NCI-H1092 treated with DMSO at 0.1 percent for 48 hours (cell line): Measurements from ENCODE around the gene UCMA.

Experiments used
- DNase-seq: peaks from one replicate; lab custom pipeline; 2025; lab: John Stamatoyannopoulos, UW

UCMA gene

GRCh38 chr10:13231808-13232207, 2.4 kb downstream of the UCMA start:
- no peak for DNase-seq

GRCh38 chr10:13231190-13231589, 3.0 kb downstream of the UCMA start:
- DNase-seq = no peak

DNA sequence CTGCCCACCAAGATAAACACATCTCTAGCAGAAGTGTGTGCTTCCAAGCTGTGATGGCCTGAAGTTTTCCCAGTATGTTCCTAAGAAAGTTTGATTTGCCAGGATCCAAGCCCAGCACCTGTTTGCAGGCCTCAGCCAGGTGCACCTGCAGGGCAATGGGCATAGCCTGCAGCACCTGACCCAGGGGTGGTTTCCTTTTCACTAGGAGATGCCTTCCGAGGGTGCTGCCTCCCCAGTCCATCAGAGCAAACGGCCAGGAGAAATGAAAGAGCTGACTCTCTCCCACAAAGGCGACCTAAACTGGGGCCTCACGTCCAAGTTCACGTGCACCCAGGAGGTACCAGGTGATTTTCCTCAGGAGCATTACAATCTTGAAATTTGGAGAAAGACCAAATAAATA, 7.1 kb downstream of the UCMA start:
- DNase-seq = no peak

DNA sequence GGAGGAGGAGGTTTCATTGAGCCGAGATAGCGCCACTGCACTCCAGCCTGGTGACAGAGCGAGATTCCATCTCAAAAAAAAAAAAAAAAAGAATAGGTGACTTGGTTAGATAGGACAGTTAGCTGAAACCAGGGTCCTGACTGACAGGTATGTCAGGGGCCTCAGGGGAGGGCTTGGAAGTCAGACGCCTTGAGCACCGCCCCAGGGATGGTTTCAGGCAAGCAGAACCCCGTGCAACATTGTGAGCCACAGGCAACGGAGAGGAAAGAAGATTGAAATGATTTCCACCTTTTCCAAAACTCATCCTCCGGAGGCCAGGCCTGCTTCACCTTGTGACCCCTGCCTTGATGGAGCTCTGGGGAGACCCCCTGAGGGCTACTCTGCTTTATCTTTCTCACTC, 8.6 kb downstream of the UCMA start:
- no peak for DNase-seq

- no peak for DNase-seq
Observed at GRCh38 chr10:13224210-13224995, 9.8 kb downstream of the UCMA start.

GRCh38 chr10:13223241-13223640, 10.9 kb downstream of the UCMA start:
- no peak for DNase-seq

GRCh38 chr10:13222566-13222965, 11.6 kb downstream of the UCMA start:
- DNase-seq = no peak

DNA sequence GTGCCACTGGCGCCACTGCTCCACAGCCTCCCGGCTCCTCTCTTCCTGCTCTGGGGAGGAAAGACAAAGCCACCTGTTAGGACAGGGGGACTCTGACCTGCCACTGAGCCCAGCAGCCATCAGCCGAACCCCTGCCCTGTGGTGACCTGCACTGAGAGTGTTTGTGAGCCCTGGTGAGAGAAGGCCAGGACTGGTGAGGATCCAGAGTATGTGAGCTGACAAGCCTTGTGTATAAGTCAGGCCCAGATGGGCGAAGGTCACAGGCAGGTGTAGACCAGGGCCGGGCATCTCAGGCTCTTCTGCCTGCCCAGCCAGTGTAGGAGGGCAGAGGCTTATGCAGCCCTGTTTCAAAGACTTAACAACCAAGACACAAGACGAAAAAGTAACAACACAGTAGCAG, 12.0 kb downstream of the UCMA start:
- no peak for DNase-seq

- DNase-seq = no peak
Observed at GRCh38 chr10:13221572-13221971, 12.6 kb downstream of the UCMA start.

- DNase-seq = no peak
Observed at GRCh38 chr10:13219685-13220670, 14.2 kb downstream of the UCMA start.

DNA sequence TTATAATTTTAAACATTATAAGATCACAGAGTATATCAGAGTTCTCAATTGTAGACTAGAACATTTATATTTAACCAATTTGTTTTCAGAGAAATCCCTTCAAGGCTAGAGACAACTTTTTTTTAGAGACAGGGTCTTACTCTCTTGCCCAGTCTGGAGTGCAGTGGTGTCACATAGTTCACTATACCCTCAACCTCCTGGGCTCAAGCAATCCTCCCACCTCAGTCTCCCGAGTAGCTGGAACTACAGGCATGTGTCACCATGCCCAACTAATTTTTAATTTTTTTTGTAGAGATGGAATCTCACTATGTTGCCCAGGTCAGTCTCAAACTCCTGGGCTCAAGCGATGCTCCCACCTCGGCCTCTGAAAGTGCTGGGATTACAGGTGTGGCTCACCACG, 15.3 kb downstream of the UCMA start:
- no peak for DNase-seq

- no peak for DNase-seq
Observed at GRCh38 chr10:13213163-13213562, 21.0 kb downstream of the UCMA start.

DNA sequence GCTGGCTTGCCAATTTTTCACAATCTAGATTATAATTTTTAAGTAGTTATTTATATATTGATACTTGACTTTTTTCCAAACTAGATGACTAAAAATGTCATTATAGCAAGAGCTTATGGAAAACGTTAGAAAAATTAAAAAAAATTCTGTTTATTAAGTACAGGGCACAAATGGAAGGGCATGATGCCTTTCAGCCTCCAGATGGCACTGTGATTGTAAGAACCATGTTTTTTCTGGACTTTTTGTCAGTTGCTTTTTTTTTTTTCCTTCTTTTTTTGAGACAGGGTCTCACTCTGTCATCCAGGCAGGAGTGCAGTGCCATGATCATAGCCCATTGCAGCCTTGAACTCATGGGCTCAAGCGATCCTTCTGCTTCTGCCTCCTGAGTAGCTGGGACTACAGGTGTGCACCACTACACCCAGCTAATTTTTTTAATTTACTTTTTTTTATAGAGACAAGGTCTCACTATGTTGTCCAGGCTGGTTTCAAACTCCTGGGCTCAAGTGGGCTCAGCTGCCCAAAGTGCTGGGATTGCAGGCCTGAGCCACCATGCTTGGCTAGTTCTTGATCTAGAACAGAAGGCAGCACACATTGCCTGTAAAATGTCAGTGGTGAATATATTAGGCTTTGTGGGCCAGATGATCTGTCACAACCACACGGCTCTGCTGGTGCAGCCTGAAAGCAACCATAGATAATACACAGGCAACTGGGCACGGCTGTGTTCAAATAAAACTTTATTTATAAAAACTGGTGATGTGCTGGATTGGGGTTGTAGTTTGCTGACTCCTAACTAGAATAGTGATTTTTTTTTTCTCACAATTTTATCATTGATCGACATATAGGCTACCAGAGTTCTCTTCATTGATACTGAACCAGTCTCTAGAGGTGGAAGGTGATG, 27.4 kb downstream of the UCMA start:
- no peak for DNase-seq

- DNase-seq = no peak
Observed at GRCh38 chr10:13206091-13206490, 28.1 kb downstream of the UCMA start.

GRCh38 chr10:13201132-13201531, 33.0 kb downstream of the UCMA start:
- DNase-seq = no peak

- no peak for DNase-seq
Observed at GRCh38 chr10:13195016-13195415, 39.2 kb downstream of the UCMA start.

DNA sequence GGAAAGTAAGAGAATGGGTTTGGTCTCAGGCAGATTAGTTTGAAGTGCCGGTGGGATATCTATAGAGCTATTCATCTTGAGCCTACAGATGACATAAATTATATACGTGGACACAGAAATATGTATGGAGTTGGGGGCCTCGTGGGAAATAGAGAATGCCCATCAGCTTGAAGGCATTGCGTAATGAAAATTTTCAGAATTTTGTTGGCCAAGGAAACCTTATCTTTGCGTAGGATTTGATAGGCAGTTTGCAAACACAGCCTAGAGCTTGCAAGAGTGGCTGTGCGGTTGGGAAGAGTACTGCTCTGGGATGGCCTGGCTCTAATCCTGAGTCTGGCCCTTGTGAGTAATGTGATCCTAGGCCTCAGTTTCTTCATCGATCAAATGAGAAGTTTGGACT, 40.5 kb downstream of the UCMA start:
- DNase-seq = no peak

DNA sequence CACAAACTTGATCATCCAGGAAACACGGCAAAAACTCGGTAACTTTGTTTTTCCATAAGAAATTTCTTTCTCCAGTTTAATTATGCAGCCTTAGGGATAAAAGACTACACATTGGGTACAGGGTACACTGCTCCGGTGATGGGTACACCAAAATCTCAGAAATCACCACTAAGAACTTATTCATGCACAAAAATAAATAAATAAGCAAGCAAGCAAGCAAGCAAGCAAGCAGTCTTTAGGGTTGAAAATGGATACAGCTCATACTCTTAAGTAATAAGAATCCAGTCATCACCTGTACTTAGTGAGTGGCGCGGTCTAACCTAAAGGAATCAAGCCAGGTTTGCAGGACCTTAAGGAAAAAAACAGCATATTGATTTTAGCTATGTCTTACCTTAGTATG, 42.8 kb downstream of the UCMA start:
- DNase-seq = no peak

DNA sequence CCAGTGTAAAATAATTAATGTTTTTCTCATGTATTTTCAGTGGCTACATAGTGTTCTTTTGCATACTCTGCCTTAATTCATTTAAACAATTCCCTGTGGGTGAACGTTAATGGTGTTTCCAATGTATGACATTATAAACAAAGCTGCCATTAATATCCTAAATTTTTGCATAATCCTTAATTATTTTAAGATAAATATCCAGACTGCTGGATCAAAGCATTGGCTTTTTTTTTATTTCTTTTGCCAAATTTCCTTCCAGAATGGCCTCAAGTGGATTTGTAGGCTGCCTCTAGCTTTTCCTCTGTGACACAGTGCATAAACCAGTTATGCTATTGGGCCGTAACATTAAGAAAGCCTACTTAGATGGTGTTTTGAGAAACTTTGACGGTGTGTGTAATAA, 43.4 kb downstream of the UCMA start:
- DNase-seq = no peak

- DNase-seq = no peak
Observed at GRCh38 chr10:13189961-13190360, 44.2 kb downstream of the UCMA start.

DNA sequence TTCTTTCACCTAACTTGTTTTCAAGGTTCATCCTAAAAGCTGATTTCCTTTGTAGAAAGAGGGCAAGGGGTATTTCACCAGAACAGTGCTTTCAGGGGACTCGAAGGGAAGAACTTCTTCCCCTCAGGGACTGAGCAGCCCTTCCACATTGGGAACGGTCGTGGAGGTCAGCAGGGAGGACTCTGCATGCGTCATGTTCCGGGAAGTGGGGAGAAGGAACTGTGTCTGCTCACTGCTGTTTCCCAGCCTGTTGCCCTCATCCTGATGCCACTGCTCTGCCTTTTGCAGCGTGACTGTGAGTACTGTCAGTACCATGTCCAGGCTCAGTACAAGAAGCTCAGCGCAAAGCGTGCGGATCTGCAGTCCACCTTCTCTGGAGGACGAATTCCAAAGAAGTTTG, 45.6 kb downstream of the UCMA start:
- DNase-seq = no peak

DNA sequence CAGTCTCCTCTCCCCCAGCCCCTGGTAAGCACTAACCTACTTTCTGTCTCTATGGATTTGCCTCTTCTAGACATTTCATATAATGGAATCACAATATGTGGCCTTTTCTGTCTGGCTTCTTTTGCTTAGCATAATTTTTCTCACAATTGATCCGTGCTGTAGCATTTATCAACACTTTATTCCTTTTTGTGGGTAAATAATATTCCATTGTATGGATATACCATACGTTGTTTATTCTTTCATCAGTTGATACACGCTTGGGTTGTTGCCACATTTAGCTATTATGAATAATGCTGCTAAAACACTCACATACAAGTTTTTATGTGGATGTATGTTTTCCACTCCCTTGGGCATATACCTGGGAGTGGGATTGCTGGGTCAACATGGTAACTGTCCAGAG, 47.0 kb downstream of the UCMA start:
- DNase-seq = no peak
